Vagina (tissue), 2 donors: ENCODE results near the gene RAPGEFL1. TPM values are rescaled to one million over a fixed set of nuclear protein-coding genes. Genes with fewer than 3 reads are reported as not detected.
"Not testable (repeated sequence)": the region's sequence is repeated elsewhere in the genome, so short reads cannot be mapped to it uniquely, and the experiment has no call there.

Experiments
- DNase-seq, 2 donors: peaks; one replicate each; pipeline ENCODE4 v3.0.0-alpha.2; 2017; ENCODE audit errors: extremely low spot score in 2 of 2
- H3K27ac ChIP-seq: fragments of 200-600 bp; sonication (generic); one replicate; pipeline ENCODE4 v1.5.1; 2019
- H3K27me3 ChIP-seq: fragments of 200-600 bp; sonication (generic); one replicate; pipeline ENCODE4 v1.5.1; 2019
- H3K36me3 ChIP-seq, 2 donors: fragments of 200-600 bp; sonication (generic); one replicate each; pipeline ENCODE4 v1.5.1; 2017 to 2019
- H3K4me1 ChIP-seq: fragments of 200-600 bp; sonication (generic); one replicate; pipeline ENCODE4 v1.5.1; 2019
- H3K4me3 ChIP-seq, 2 donors: fragments of 200-600 bp; sonication (generic); 1 replicate in 1 of 2; 2 replicates in 1 of 2; pipeline ENCODE4 v1.5.1; 2016 to 2019
- H3K9me3 ChIP-seq: fragments of 200-600 bp; sonication (generic); one replicate; pipeline ENCODE4 v1.5.1; 2019
- CTCF ChIP-seq, 3 experiments: fragments of 450-650 bp in 2 of 3; fragments of 200-600 bp in 1 of 3; sonication (generic) in 1 of 3; IDR thresholded peaks; one replicate each; pipeline ENCODE4 v1.5.1; 2017 to 2019; ENCODE audit warnings: antibody characterized with exemption in 3 of 3, mild to moderate bottlenecking in 2 of 3, moderate library complexity in 2 of 3
- POLR2A ChIP-seq, 2 donors: fragments of 450-650 bp; IDR thresholded peaks; one replicate each; pipeline ENCODE4 v1.6.1; 2017; ENCODE audit warnings: antibody characterized with exemption in 2 of 2, mild to moderate bottlenecking in 2 of 2, moderate library complexity in 2 of 2
- POLR2AphosphoS5 ChIP-seq, 2 donors: sonication (generic); formaldehyde crosslinking; IDR thresholded peaks; one replicate each; pipeline ENCODE4 v1.9.0; 2017; ENCODE audit warnings: antibody characterized with exemption in 2 of 2, mild to moderate bottlenecking in 2 of 2, low read depth in 1 of 2; ENCODE audit not compliant: insufficient read depth in 1 of 2
- intact Hi-C: fragments of 100-400 bp; cut with DNase I; formaldehyde crosslinking; loops from one replicate; pipeline ENCODE4 v1.15.1; 2023
- total RNA-seq: library from RNA; depleted of rRNA; stranded (reverse); fragments of >200 nt; gene quantifications from one replicate; pipeline ENCODE4 v1.2.3, GENCODE V29; 2016

Gene RAPGEFL1
- total RNA-seq, 1 donor from 2014 or later = 144 TPM

- H3K9me3 ChIP-seq = no peaks in the 10 kb centered on the region
- H3K27ac ChIP-seq = no peak overlapping the region
- TF ChIP-seq POLR2AphosphoS5 (IDR thresholded peaks at IDR 0.05; ENCODE audit: insufficient read depth in 1 of 2, low read depth in 1 of 2) (no peak), CTCF (IDR thresholded peaks at IDR 0.05) (no peak), POLR2A (IDR thresholded peaks at IDR 0.05) (no peak)
- H3K4me1 ChIP-seq = no peaks in the 10 kb centered on the region
- intact Hi-C loops = no loop called here
- DNase-seq = no peak
- no peaks in the 10 kb centered on the region for H3K27me3 ChIP-seq
- H3K36me3 ChIP-seq = no peaks in the 10 kb centered on the region
- no peak overlapping the region for H3K4me3 ChIP-seq
Measured at GRCh38 chr17:40209404-40210093, 32.3 kb downstream of the RAPGEFL1 start.

DNA sequence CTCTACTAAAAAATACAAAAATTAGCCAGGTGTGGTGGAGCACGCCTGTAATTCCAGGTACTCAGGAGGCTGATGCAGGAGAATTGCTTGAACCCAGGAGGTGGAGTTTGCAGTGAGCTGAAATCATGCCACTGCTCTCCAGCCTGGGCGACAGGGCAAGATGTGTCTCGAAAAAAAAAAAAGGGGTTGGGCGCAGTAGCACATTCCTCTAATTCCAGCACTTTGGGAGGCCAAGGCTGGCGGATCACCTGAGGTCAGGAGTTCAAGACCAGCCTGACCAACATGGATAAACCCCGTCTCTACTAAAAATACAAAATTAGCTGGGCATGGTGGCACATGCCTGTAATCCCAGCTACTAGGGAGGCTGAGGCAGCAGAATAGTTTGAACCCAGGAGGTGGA is 36.6 kb downstream of the RAPGEFL1 start:
- H3K27ac ChIP-seq, H3K9me3 ChIP-seq, H3K4me3 ChIP-seq, H3K27me3 ChIP-seq, DNase-seq, intact Hi-C loops, H3K4me1 ChIP-seq, H3K36me3 ChIP-seq: not testable (repeated sequence)

GRCh38 chr17:40218006-40218739 is 40.9 kb downstream of the RAPGEFL1 start:
- no peaks in the 10 kb centered on the region for H3K36me3 ChIP-seq
- H3K4me3 ChIP-seq = peak overlapping the region; percentile 60 to 76
- H3K4me1 ChIP-seq = peaks cover 20% of the 10 kb centered on the region
- H3K9me3 ChIP-seq = no peaks in the 10 kb centered on the region
- TF ChIP-seq POLR2A (IDR thresholded peaks at IDR 0.05) = no peak
- TF ChIP-seq CTCF (IDR thresholded peaks at IDR 0.05) = no peak
- no peak for TF ChIP-seq POLR2AphosphoS5 (IDR thresholded peaks at IDR 0.05; ENCODE audit: insufficient read depth in 1 of 2, low read depth in 1 of 2)
- no peaks in the 10 kb centered on the region for H3K27me3 ChIP-seq
- intact Hi-C loops = loop anchor here (5.0 kb wide), 1 partner anchor 69 kb away; the partner anchor contains the start of gene CDC6
- DNase-seq = no peak
- peak overlapping the region; percentile 82 for H3K27ac ChIP-seq

GRCh38 chr17:40218740-40219593 is 41.7 kb downstream of the RAPGEFL1 start, which contains the start of gene WIPF2:
TSS of gene WIPF2 (plus strand) at chr17:40219304. CDS start at chr17:40256460, 37,156 bp downstream.
- TF ChIP-seq POLR2A (IDR thresholded peaks at IDR 0.05) (peak in 1 of 2 donors; percentile 65), CTCF (IDR thresholded peaks at IDR 0.05) (peak; percentile 63 to 82 (median 81)), POLR2AphosphoS5 (IDR thresholded peaks at IDR 0.05; ENCODE audit: insufficient read depth in 1 of 2, low read depth in 1 of 2) (peak; percentile 96 to 97)
- peak within 1 kb of the TSS; percentile 60 to 76 for H3K4me3 ChIP-seq
- peak in 1 of 2 donors; percentile 93 for DNase-seq
- intact Hi-C loops = loop anchor here (5.0 kb wide), 1 partner anchor 68 kb away; the partner anchor contains the start of gene CDC6
- H3K27ac ChIP-seq = peak within 1 kb of the TSS; percentile 82
- H3K4me1 ChIP-seq = peaks cover 26% of the 10 kb centered on the region
- no peaks in the 10 kb centered on the region for H3K9me3 ChIP-seq
- no peaks in the 10 kb centered on the region for H3K36me3 ChIP-seq
- no peaks in the 10 kb centered on the region for H3K27me3 ChIP-seq
